Testis (tissue), 3 donors: Measurements from ENCODE around the gene TDO2. TPM values are rescaled to one million over a fixed set of nuclear protein-coding genes. Genes with fewer than 3 reads are reported as not detected.

Experiments used
- DNase-seq: peaks from one replicate; pipeline ENCODE4 v3.0.0-alpha.2; 2019
- H3K27ac ChIP-seq, 2 donors: fragments of 200-600 bp; sonication (generic); one replicate each; pipeline ENCODE4 v1.5.1; 2019
- H3K27me3 ChIP-seq: fragments of 200-600 bp; sonication (generic); one replicate; pipeline ENCODE4 v1.5.1; 2019
- H3K36me3 ChIP-seq: fragments of 200-600 bp; sonication (generic); one replicate; pipeline ENCODE4 v1.5.1; 2017; ENCODE audit warnings: low read depth; ENCODE audit errors: missing control alignments
- H3K4me1 ChIP-seq: fragments of 200-600 bp; sonication (generic); one replicate; pipeline ENCODE4 v1.5.1; 2019
- H3K4me3 ChIP-seq, 2 donors: fragments of 200-600 bp; sonication (generic); one replicate each; pipeline ENCODE4 v1.5.1; 2017 to 2019
- H3K9me3 ChIP-seq: fragments of 200-600 bp; sonication (generic); one replicate; pipeline ENCODE4 v1.5.1; 2017
- POLR2A ChIP-seq: fragments of 450-650 bp; IDR thresholded peaks from one replicate; pipeline ENCODE4 v1.6.1; 2017; ENCODE audit warnings: antibody characterized with exemption, mild to moderate bottlenecking, moderate library complexity
- WGBS, 2 donors: methylation state at CpG; one replicate each; pipeline ENCODE4 v1.1.5; 2018; 5-methylcytosine and 5-hydroxymethylcytosine counted together
- intact Hi-C: fragments of 100-400 bp; cut with DNase I; formaldehyde crosslinking; loops from one replicate; pipeline ENCODE4 v1.15.1; 2023; ENCODE audit warnings: low total_unique reads
- polyA plus RNA-seq: library from polyadenylated mRNA; stranded (reverse); fragments of 350-450 nt; fragmentation: Illumina TruSeq; extraction: RNeasy Lipid Tissue Mini Kit (QIAGEN cat#74804); gene quantifications from one replicate; pipeline ENCODE4 v1.2.3, GENCODE V29; 2014; ENCODE audit warnings: low read depth, low replicate concordance; ENCODE audit not compliant: insufficient read depth
- total RNA-seq, 2 donors: library from RNA; depleted of rRNA; stranded (reverse); fragments of >200 nt; gene quantifications; one replicate each; pipeline ENCODE4 v1.2.3, GENCODE V29; 2016
- TF ChIP-seq, protein P1 (sequence below), 3 experiments: fragments of 450-650 bp in 2 of 3; fragments of 200-600 bp in 1 of 3; sonication (generic) in 1 of 3; IDR thresholded peaks; one replicate each; pipeline ENCODE4 v1.5.1; 2016 to 2019; ENCODE audit warnings: antibody characterized with exemption in 3 of 3, mild to moderate bottlenecking in 2 of 3, moderate library complexity in 1 of 3

The TDO2 gene
- total and polyA plus RNA-seq, 3 donors from 2014 or later, result 0.62 to 0.78 TPM; not detected in 1

DNA sequence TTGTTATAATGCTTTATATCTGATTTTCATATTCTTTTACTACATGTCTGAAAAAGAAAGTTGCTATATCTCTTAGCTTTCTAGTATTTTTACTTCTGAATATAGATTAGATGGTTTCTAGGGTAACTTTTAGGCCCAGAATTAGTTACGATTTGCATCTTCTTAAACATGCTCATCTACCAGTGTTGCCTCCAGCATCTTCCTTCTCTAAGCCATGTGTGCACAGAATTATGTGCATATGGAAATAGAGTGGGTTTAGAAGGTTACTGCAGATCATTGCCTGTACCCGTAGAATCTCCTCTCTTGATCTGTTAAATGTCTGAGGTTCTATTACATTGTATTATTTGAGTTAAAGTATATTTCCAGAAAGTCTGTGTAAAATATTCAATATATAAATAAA is 2.5 kb upstream of the TDO2 start:
- DNase-seq, result no peak
- Histone ChIP-seq H3K27me3 (no peaks in the 10 kb centered on the region), H3K27ac (no peak overlapping the region), H3K36me3 (no peaks in the 10 kb centered on the region), H3K4me1 (no peaks in the 10 kb centered on the region), H3K9me3 (no peaks in the 10 kb centered on the region), H3K4me3 (no peak overlapping the region)
- intact Hi-C loops, result no loop called here
- TF ChIP-seq POLR2A, result no peak
- TF ChIP-seq, protein P1, sequence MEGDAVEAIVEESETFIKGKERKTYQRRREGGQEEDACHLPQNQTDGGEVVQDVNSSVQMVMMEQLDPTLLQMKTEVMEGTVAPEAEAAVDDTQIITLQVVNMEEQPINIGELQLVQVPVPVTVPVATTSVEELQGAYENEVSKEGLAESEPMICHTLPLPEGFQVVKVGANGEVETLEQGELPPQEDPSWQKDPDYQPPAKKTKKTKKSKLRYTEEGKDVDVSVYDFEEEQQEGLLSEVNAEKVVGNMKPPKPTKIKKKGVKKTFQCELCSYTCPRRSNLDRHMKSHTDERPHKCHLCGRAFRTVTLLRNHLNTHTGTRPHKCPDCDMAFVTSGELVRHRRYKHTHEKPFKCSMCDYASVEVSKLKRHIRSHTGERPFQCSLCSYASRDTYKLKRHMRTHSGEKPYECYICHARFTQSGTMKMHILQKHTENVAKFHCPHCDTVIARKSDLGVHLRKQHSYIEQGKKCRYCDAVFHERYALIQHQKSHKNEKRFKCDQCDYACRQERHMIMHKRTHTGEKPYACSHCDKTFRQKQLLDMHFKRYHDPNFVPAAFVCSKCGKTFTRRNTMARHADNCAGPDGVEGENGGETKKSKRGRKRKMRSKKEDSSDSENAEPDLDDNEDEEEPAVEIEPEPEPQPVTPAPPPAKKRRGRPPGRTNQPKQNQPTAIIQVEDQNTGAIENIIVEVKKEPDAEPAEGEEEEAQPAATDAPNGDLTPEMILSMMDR (IDR thresholded peaks at IDR 0.05), result no peak
- 86 to 91% methylated on average over 2 of the region's 2 CpGs for WGBS, 2 donors

GRCh38 chr4:155904331-155904730 is 835 bp downstream of the TDO2 start:
- Histone ChIP-seq H3K9me3 (no peaks in the 10 kb centered on the region), H3K36me3 (no peaks in the 10 kb centered on the region), H3K4me3 (no peak overlapping the region), H3K27me3 (no peaks in the 10 kb centered on the region), H3K4me1 (no peaks in the 10 kb centered on the region), H3K27ac (no peak overlapping the region)
- 46 to 47% methylated on average over 3 of the region's 3 CpGs for WGBS, 2 donors
- intact Hi-C loops, result no loop called here
- TF ChIP-seq POLR2A, result no peak
- TF ChIP-seq, protein P1 (IDR thresholded peaks at IDR 0.05), result no peak
- DNase-seq, result no peak

- intact Hi-C loops, result no loop called here
- no peak for DNase-seq
- WGBS, 2 donors, result 64 to 69% methylated on average over 6 of the region's 6 CpGs
Observed at GRCh38 chr4:155906554-155907247, 3.2 kb downstream of the TDO2 start.

GRCh38 chr4:155907556-155907955 is 4.1 kb downstream of the TDO2 start:
- TF ChIP-seq, protein P1 (IDR thresholded peaks at IDR 0.05), result no peak
- no peak for TF ChIP-seq POLR2A
- Histone ChIP-seq H3K4me3 (no peak overlapping the region), H3K27ac (no peak overlapping the region), H3K27me3 (no peaks in the 10 kb centered on the region), H3K9me3 (no peaks in the 10 kb centered on the region), H3K36me3 (no peaks in the 10 kb centered on the region), H3K4me1 (no peaks in the 10 kb centered on the region)
- DNase-seq, result no peak
- WGBS, 2 donors, result 77 to 84% methylated on average over 1 of the region's 1 CpG
- intact Hi-C loops, result no loop called here

More at GRCh38 chr4:155906554-155907247, 3.2 kb downstream of the TDO2 start:
- Histone ChIP-seq H3K36me3 (no peaks in the 10 kb centered on the region), H3K4me3 (no peak overlapping the region), H3K4me1 (no peaks in the 10 kb centered on the region), H3K27me3 (no peaks in the 10 kb centered on the region), H3K9me3 (no peaks in the 10 kb centered on the region), H3K27ac (no peak overlapping the region)
- no peak for TF ChIP-seq POLR2A
- TF ChIP-seq, protein P1 (IDR thresholded peaks at IDR 0.05), result no peak
